Activated T-helper 2 cell treated with anti-CD3 and anti-CD28 coated beads, Interferon-gamma antibody, Interleukin-2, Interleukin-4, amounts not matched to agents 10 μg/mL and 5 μg/mL and 100 μg/mL, durations not matched to agents 14 hours and 24 hours and 36 hours (primary cell): ENCODE measurements around the gene NCOA7. TPM values are rescaled to one million over a fixed set of nuclear protein-coding genes. Genes with fewer than 3 reads are reported as not detected.

ENCODE experiments used
- total RNA-seq: library from RNA; stranded (reverse); gene quantifications from 2 replicates; pipeline ENCODE4 v1.2.3, GENCODE V29; 2022

NCOA7 gene
- total RNA-seq, 1 donor from 2014 or later: 40.5 TPM

Other genes with a start within 250 kb of the NCOA7 start
- not detected in 2 replicates for gene HEY2, start 41.3 kb upstream of the NCOA7 start, total RNA-seq
- 7.1 and 7.9 TPM in 2 replicates for gene HINT3, start 165.8 kb downstream of the NCOA7 start, total RNA-seq
- gene TRMT11, start 195.6 kb downstream of the NCOA7 start, total RNA-seq: 23.9 and 25.4 TPM in 2 replicates